B cell (primary cell): ENCODE data around the gene GALNT17. TPM values are rescaled to one million over a fixed set of nuclear protein-coding genes. Genes with fewer than 3 reads are reported as not detected.

Experiments
- ATAC-seq: fragments of 200-7000 bp; cut with Tn5 transposase; one replicate; pipeline ENCODE4 v1.10.0; 2021; ENCODE audit warnings: low read depth, mild to moderate bottlenecking, moderate number of reproducible peaks, moderate library complexity
- CTCF ChIA-PET: fragments of 350-600 bp; sonication (Branson Sonifier 250); formaldehyde crosslinking; loops from one replicate; lab custom pipeline; 2021; ENCODE audit warnings: antibody characterized with exemption, inconsistent platforms; lab: Charles Lee
- POLR2A ChIA-PET: fragments of 350-600 bp; sonication (Branson Sonifier 250); formaldehyde crosslinking; loops from one replicate; lab custom pipeline; 2021; ENCODE audit warnings: antibody characterized with exemption; lab: Charles Lee
- DNase-seq: peaks from one replicate; pipeline ENCODE4 v3.0.0; 2013
- H2AFZ ChIP-seq: 2 replicates; pipeline ENCODE4 v1.6.1; 2012; ENCODE audit warnings: mild to moderate bottlenecking, low read depth, low read length; ENCODE audit not compliant: insufficient read depth, poor library complexity, severe bottlenecking
- H3K27ac ChIP-seq, 2 donors: 1 replicate in 1 of 2; 2 replicates in 1 of 2; pipeline ENCODE4 v1.5.1; 2012 to 2013; ENCODE audit warnings: low read length in 2 of 2, mild to moderate bottlenecking in 2 of 2, moderate library complexity in 1 of 2
- H3K27me3 ChIP-seq, 4 experiments: fragments of 200-600 bp in 1 of 4; sonication (generic) in 1 of 4; replicated peaks in 1 of 4; 1 replicate in 2 of 4; 2 replicates in 2 of 4; pipeline versions ENCODE4 v1.6.1 to v1.7.0; 2013 to 2016; ENCODE audit warnings: low read length in 3 of 4, mild to moderate bottlenecking in 2 of 4, mixed read lengths in 1 of 4, moderate library complexity in 1 of 4; ENCODE audit not compliant: insufficient read depth in 4 of 4, control insufficient read depth in 3 of 4; ENCODE audit errors: control extremely low read depth in 1 of 4
- H3K36me3 ChIP-seq, 2 experiments: replicated peaks in 1 of 2; 1 replicate in 1 of 2; 2 replicates in 1 of 2; pipeline versions ENCODE4 v1.6.1 to v1.7.1; 2013; ENCODE audit warnings: low read length in 1 of 2; ENCODE audit not compliant: insufficient read depth in 2 of 2, control insufficient read depth in 1 of 2; ENCODE audit errors: control extremely low read depth in 1 of 2, extremely low read depth in 1 of 2
- H3K4me1 ChIP-seq, 2 donors: fragments of 200-600 bp in 1 of 2; sonication (generic) in 1 of 2; 1 replicate in 1 of 2; 2 replicates in 1 of 2; pipeline versions ENCODE4 v1.5.1 to v1.6.1; 2013 to 2017; ENCODE audit warnings: low read length in 2 of 2; ENCODE audit not compliant: control insufficient read depth in 2 of 2, insufficient read depth in 2 of 2
- H3K4me2 ChIP-seq: replicated peaks from 2 replicates; pipeline ENCODE3; 2012; ENCODE audit warnings: mild to moderate bottlenecking, low read depth, low read length; ENCODE audit not compliant: poor library complexity, severe bottlenecking
- H3K4me3 ChIP-seq, 5 experiments: fragments of 200-600 bp in 1 of 5; sonication (generic) in 1 of 5; 1 replicate in 3 of 5; 2 replicates in 2 of 5; pipeline versions ENCODE4 v1.5.1 to v1.7.0; 2011 to 2016; ENCODE audit warnings: low read length in 4 of 5, mild to moderate bottlenecking in 4 of 5, low read depth in 2 of 5, control low read depth in 1 of 5, moderate library complexity in 1 of 5; ENCODE audit not compliant: insufficient read depth in 1 of 5; ENCODE audit errors: control extremely low read depth in 1 of 5, extremely low read depth in 1 of 5
- H3K79me2 ChIP-seq: fragments of 200-600 bp; sonication (generic); one replicate; pipeline ENCODE4 v1.6.0; 2016; ENCODE audit warnings: low read length; ENCODE audit not compliant: control insufficient read depth, insufficient read depth
- H3K9ac ChIP-seq: fragments of 200-600 bp; sonication (generic); 2 replicates; pipeline ENCODE4 v1.6.1; 2017; ENCODE audit warnings: mild to moderate bottlenecking, low read length, moderate library complexity
- H3K9me3 ChIP-seq, 3 donors: one replicate each; pipeline versions ENCODE4 v1.6.1 to v1.7.1; 2013; ENCODE audit warnings: low read length in 2 of 3; ENCODE audit not compliant: control insufficient read depth in 2 of 3, insufficient read depth in 1 of 3; ENCODE audit errors: control extremely low read depth in 1 of 3
- H4K20me1 ChIP-seq: 2 replicates; pipeline ENCODE4 v1.6.0; 2012; ENCODE audit warnings: mild to moderate bottlenecking, low read length; ENCODE audit not compliant: insufficient read depth, control insufficient read depth, poor library complexity, severe bottlenecking
- H3K27ac Mint-ChIP-seq: one replicate; pipeline ENCODE4 v1.8.0; 2021; ENCODE audit warnings: mixed read lengths
- H3K27me3 Mint-ChIP-seq: one replicate; pipeline ENCODE4 v1.8.0; 2021; ENCODE audit warnings: mixed read lengths
- H3K4me1 Mint-ChIP-seq: one replicate; pipeline ENCODE4 v1.8.0; 2021; ENCODE audit warnings: mixed read lengths
- H3K4me3 Mint-ChIP-seq: one replicate; pipeline ENCODE4 v1.8.0; 2021; ENCODE audit warnings: mixed read lengths
- H3K9me3 Mint-ChIP-seq: one replicate; pipeline ENCODE4 v1.8.0; 2022; ENCODE audit warnings: mixed read lengths; ENCODE audit not compliant: insufficient read depth
- CTCF ChIP-seq: fragments of 200-600 bp; IDR thresholded peaks from one replicate; pipeline ENCODE4 v1.8.0; 2022; ENCODE audit warnings: antibody characterized with exemption, mild to moderate bottlenecking
- EZH2 ChIP-seq: IDR thresholded peaks from 2 replicates; pipeline ENCODE4 v1.6.1; 2012; ENCODE audit warnings: borderline replicate concordance, low read depth, mild to moderate bottlenecking, moderate library complexity, low read length; ENCODE audit not compliant: insufficient read depth, poor library complexity, severe bottlenecking
- WGBS: methylation state at CpG from one replicate; pipeline ENCODE4 v1.1.5; 2013; ENCODE audit warnings: missing lambda C conversion rate; ENCODE audit not compliant: insufficient coverage; 5-methylcytosine and 5-hydroxymethylcytosine counted together
- intact Hi-C: fragments of 100-400 bp; cut with micrococcal nuclease; formaldehyde crosslinking; loops from one replicate; pipeline ENCODE4 v1.10.0; 2022
- polyA plus RNA-seq: library from polyadenylated mRNA; depleted of rRNA; stranded (reverse); fragments of >200 nt; gene quantifications from 2 replicates; pipeline ENCODE4 v1.2.3, GENCODE V29; 2012
- total RNA-seq, 2 donors: library from RNA; stranded (reverse); fragments of 120-200 nt in 1 of 2; gene quantifications; 1 replicate in 1 of 2; 2 replicates in 1 of 2; pipeline versions ENCODE4 v1.2.3 to v1.2.4, GENCODE V29; 2013 to 2022

Gene GALNT17
- total and polyA plus RNA-seq, 2 donors (not counting 1 experiment from before 2014, with no cell fraction given), result not detected

GRCh38 chr7:71752171-71752935 lies 620.4 kb downstream of the GALNT17 start:
- Histone ChIP-seq H3K4me1 (no peaks in the 10 kb centered on the region), H3K4me3 (no peak overlapping the region), H4K20me1 (no peaks in the 10 kb centered on the region), H3K9ac (no peak overlapping the region), H3K4me2 (no peak overlapping the region), H3K9me3 (peaks cover 0 to 14% (median 0%) of the 10 kb centered on the region in 3 donors), H3K27ac (no peak overlapping the region), H3K36me3 (no peaks in the 10 kb centered on the region), H3K27me3 (peaks cover 0 to 6% (median 0%) of the 10 kb centered on the region in 4 experiments), H3K79me2 (no peaks in the 10 kb centered on the region), H2AFZ (no peak overlapping the region)
- no peaks in the 10 kb centered on the region for H3K4me1 Mint-ChIP-seq
- TF ChIP-seq CTCF (peak; percentile 23), EZH2 (no peak)
- WGBS, result 19% methylated on average over 37 of the region's 43 CpGs
- H3K4me3 Mint-ChIP-seq, result no peak overlapping the region
- ATAC-seq (no peak), DNase-seq (no peak)
- CTCF ChIA-PET, result interaction anchor here (0.6 to 1.1 kb wide), 3 partner anchors 13 to 80 kb away, joined by 3 to 4 read pairs (median 4); no protein-coding TSS in a partner anchor
- intact Hi-C loops, result no loop called here
- H3K27me3 Mint-ChIP-seq, result peaks cover 17% of the 10 kb centered on the region
- no peak overlapping the region for H3K27ac Mint-ChIP-seq
- POLR2A ChIA-PET, result no interaction called here
- H3K9me3 Mint-ChIP-seq, result peaks cover 4% of the 10 kb centered on the region

GRCh38 chr7:71753236-71753635 lies 621.3 kb downstream of the GALNT17 start:
- POLR2A ChIA-PET, result no interaction called here
- Histone ChIP-seq H3K79me2 (no peaks in the 10 kb centered on the region), H3K4me2 (no peak overlapping the region), H3K4me3 (no peak overlapping the region), H3K4me1 (no peaks in the 10 kb centered on the region), H2AFZ (no peak overlapping the region), H3K27me3 (peaks cover 0 to 6% (median 0%) of the 10 kb centered on the region in 4 experiments), H3K27ac (no peak overlapping the region), H3K9me3 (peaks cover 0 to 14% (median 0%) of the 10 kb centered on the region in 3 donors), H4K20me1 (no peaks in the 10 kb centered on the region), H3K9ac (no peak overlapping the region), H3K36me3 (no peaks in the 10 kb centered on the region)
- no peak overlapping the region for H3K4me3 Mint-ChIP-seq
- TF ChIP-seq CTCF (peak; percentile 15), EZH2 (no peak)
- DNase-seq (no peak), ATAC-seq (no peak)
- no peaks in the 10 kb centered on the region for H3K4me1 Mint-ChIP-seq
- H3K27me3 Mint-ChIP-seq, result peaks cover 17% of the 10 kb centered on the region
- H3K9me3 Mint-ChIP-seq, result peaks cover 5% of the 10 kb centered on the region
- 88% methylated on average over 2 of the region's 2 CpGs for WGBS
- CTCF ChIA-PET, result interaction anchor here (0.6 kb wide), 1 partner anchor 79 kb away, joined by 4 read pairs; no protein-coding TSS in a partner anchor
- no peak overlapping the region for H3K27ac Mint-ChIP-seq
- intact Hi-C loops, result no loop called here
